MM.1S (cell line): ENCODE measurements around the gene KDF1.

ENCODE experiments used
- CTCF ChIP-seq: fragments of 300-600 bp; sonication (generic); IDR thresholded peaks from 2 replicates; pipeline ENCODE4 v1.5.1; 2016; ENCODE audit warnings: antibody characterized with exemption, low read length, mixed read lengths
- EZH2 ChIP-seq: fragments of 300-600 bp; sonication (generic); optimal IDR thresholded peaks from 2 replicates; pipeline ENCODE3; 2017; ENCODE audit warnings: low read depth, mild to moderate bottlenecking, antibody characterized with exemption, low read length, mixed read lengths
- EZH2phosphoT487 ChIP-seq: fragments of 300-600 bp; sonication (generic); IDR thresholded peaks from 2 replicates; pipeline ENCODE4 v1.6.1; 2018; ENCODE audit warnings: antibody characterized with exemption, low read length

- TF ChIP-seq EZH2phosphoT487 (no peak), CTCF (no peak), EZH2 (no peak)
Observed at GRCh38 chr1:26965213-26965612, 4.9 kb upstream of the KDF1 start.
